Activated CD8-positive, alpha-beta T cell treated with anti-CD3 and anti-CD28 coated beads for 36 hours (primary cell): Measurements from ENCODE around the gene NELFCD. TPM values are rescaled to one million over a fixed set of nuclear protein-coding genes. Genes with fewer than 3 reads are reported as not detected.
A peak's percentile ranks its signal among the peaks of the same experiment; 100 is the strongest.

ENCODE experiments used
- ATAC-seq: fragments of 200-7000 bp; cut with Tn5 transposase; one replicate; pipeline ENCODE4 v1.10.0; 2021; ENCODE audit warnings: mild to moderate bottlenecking, moderate library complexity
- CTCF ChIA-PET: fragments of 350-600 bp; sonication (Branson Sonifier 250); formaldehyde crosslinking; loops from one replicate; lab custom pipeline; 2021; ENCODE audit warnings: antibody characterized with exemption; lab: Charles Lee
- POLR2A ChIA-PET: fragments of 350-600 bp; sonication (Branson Sonifier 250); formaldehyde crosslinking; loops from one replicate; lab custom pipeline; 2021; ENCODE audit warnings: antibody characterized with exemption; lab: Charles Lee
- DNase-seq: peaks from one replicate; pipeline ENCODE4 v3.0.0-alpha.2; 2020
- H3K27ac Mint-ChIP-seq: one replicate; pipeline ENCODE4 v1.8.0; 2021; ENCODE audit warnings: mild to moderate bottlenecking, mixed read lengths
- H3K27me3 Mint-ChIP-seq: one replicate; pipeline ENCODE4 v1.8.0; 2021; ENCODE audit warnings: mixed read lengths
- H3K36me3 Mint-ChIP-seq: one replicate; pipeline ENCODE4 v1.8.0; 2021; ENCODE audit warnings: low read depth, mixed read lengths
- H3K4me1 Mint-ChIP-seq: one replicate; pipeline ENCODE4 v1.8.0; 2021; ENCODE audit warnings: low read depth, mixed read lengths
- H3K4me3 Mint-ChIP-seq: one replicate; pipeline ENCODE4 v1.8.0; 2021; ENCODE audit warnings: mild to moderate bottlenecking, moderate library complexity, mixed read lengths
- H3K9me3 Mint-ChIP-seq: one replicate; pipeline ENCODE4 v1.8.0; 2021; ENCODE audit warnings: mixed read lengths
- intact Hi-C: fragments of 100-400 bp; cut with micrococcal nuclease; formaldehyde crosslinking; loops from one replicate; pipeline ENCODE4 v1.10.0; 2022
- total RNA-seq, 2 experiments: library from RNA; stranded (reverse); gene quantifications; one replicate each; pipeline ENCODE4 v1.2.3, GENCODE V29; 2021
- TF ChIP-seq, protein P1 (sequence below): fragments of 200-600 bp; IDR thresholded peaks from one replicate; pipeline ENCODE4 v1.8.0; 2022; ENCODE audit warnings: antibody characterized with exemption, mild to moderate bottlenecking

NELFCD gene
- total RNA-seq, 2 experiments from 2014 or later: 106 to 120 TPM

DNA sequence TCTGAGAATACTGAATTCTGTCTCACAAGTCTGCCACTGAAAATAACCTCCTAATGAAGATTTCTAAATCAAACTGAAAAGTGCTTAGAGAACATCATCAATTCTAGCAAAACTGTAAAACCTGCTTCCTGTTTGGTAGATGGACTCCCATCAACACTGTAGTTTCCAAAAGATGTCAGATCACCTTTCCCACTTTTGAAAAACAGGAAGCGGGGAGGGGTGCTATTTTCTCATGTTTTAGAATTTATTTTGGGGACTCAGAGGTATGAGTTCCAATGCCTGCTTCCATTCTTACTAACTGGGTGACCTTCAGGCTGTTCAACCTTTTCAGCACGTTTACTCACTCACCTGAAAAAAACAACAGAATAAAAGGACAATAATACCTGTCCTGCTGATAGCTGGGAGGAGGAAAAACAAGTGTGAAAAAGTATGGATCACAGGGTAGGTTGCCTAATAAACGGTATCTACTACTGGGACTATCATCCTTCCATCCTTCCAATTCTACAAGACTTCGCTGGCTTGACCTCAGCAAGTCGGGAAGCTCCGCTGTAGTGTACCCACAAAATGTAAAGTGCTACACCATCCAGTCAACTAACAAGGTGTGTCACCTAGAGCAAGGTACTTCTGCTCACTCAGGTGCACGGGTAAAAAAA is 50.0 kb downstream of the NELFCD start:
- peaks cover 74% of the 10 kb centered on the region for H3K4me1 Mint-ChIP-seq
- intact Hi-C loops: loop anchor here (5.0 kb wide), 1 partner anchor 139 kb away; no protein-coding TSS in a partner anchor
- peaks cover 69% of the 10 kb centered on the region for H3K36me3 Mint-ChIP-seq
- H3K9me3 Mint-ChIP-seq: no peaks in the 10 kb centered on the region
- peak overlapping the region; percentile 96 for H3K27ac Mint-ChIP-seq
- ATAC-seq (no peak), DNase-seq (no peak)
- H3K4me3 Mint-ChIP-seq: peak overlapping the region; percentile 78
- CTCF ChIA-PET: interaction anchor here (0.7 to 1.9 kb wide), 7 partner anchors 8 to 228 kb away, joined by 3 to 6 read pairs (median 4); partner anchors contain the start of gene NELFCD
- POLR2A ChIA-PET: interaction anchor here (0.6 to 4.2 kb wide), 15 partner anchors 9 to 142 kb away, joined by 3 to 40 read pairs (median 6); partner anchors contain the start of genes NELFCD, PRELID3B, TUBB1 and ZNF831
- TF ChIP-seq, protein P1, sequence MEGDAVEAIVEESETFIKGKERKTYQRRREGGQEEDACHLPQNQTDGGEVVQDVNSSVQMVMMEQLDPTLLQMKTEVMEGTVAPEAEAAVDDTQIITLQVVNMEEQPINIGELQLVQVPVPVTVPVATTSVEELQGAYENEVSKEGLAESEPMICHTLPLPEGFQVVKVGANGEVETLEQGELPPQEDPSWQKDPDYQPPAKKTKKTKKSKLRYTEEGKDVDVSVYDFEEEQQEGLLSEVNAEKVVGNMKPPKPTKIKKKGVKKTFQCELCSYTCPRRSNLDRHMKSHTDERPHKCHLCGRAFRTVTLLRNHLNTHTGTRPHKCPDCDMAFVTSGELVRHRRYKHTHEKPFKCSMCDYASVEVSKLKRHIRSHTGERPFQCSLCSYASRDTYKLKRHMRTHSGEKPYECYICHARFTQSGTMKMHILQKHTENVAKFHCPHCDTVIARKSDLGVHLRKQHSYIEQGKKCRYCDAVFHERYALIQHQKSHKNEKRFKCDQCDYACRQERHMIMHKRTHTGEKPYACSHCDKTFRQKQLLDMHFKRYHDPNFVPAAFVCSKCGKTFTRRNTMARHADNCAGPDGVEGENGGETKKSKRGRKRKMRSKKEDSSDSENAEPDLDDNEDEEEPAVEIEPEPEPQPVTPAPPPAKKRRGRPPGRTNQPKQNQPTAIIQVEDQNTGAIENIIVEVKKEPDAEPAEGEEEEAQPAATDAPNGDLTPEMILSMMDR: no peak
- H3K27me3 Mint-ChIP-seq: no peaks in the 10 kb centered on the region

DNA sequence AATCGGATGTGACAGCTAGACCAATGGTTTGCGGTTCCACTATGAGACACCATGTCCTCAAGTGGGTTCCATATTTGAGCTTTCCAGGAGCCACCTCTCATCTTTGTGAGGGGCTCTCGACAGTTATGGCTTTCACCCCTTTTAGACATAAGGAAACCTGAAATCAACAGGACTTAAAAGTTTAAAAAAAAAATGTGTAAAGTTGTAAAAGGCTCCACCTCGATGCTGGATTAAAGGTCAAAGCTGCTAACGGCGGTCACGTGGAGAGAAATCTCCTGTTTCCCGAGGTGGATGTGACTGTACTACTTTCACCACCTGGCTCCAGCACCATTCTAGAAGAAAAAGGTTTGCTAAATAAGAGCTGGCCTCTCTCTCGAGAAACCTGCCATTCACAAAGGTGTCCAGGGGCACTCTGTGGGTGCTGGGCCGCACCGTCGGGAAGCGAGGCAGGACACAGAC is 50.5 kb downstream of the NELFCD start:
- H3K9me3 Mint-ChIP-seq: no peaks in the 10 kb centered on the region
- ATAC-seq: no peak
- H3K4me3 Mint-ChIP-seq: peak overlapping the region; percentile 78
- no peaks in the 10 kb centered on the region for H3K27me3 Mint-ChIP-seq
- H3K4me1 Mint-ChIP-seq: peaks cover 72% of the 10 kb centered on the region
- ChIA-PET CTCF (interaction anchor here (1.1 to 2.6 kb wide), 9 partner anchors 9 to 464 kb away, joined by 3 to 13 read pairs (median 4); partner anchors contain the start of gene NELFCD), POLR2A (interaction anchor here (0.6 to 4.2 kb wide), 22 partner anchors 9 to 374 kb away, joined by 3 to 40 read pairs (median 4); partner anchors contain the start of genes NELFCD, PRELID3B, TUBB1 and ZNF831)
- H3K36me3 Mint-ChIP-seq: peaks cover 71% of the 10 kb centered on the region
- intact Hi-C loops: loop anchor here (5.0 kb wide), 1 partner anchor 139 kb away; no protein-coding TSS in a partner anchor
- H3K27ac Mint-ChIP-seq: peak overlapping the region; percentile 96
- TF ChIP-seq, protein P1: no peak
- DNase-seq: peak; percentile 45

DNA sequence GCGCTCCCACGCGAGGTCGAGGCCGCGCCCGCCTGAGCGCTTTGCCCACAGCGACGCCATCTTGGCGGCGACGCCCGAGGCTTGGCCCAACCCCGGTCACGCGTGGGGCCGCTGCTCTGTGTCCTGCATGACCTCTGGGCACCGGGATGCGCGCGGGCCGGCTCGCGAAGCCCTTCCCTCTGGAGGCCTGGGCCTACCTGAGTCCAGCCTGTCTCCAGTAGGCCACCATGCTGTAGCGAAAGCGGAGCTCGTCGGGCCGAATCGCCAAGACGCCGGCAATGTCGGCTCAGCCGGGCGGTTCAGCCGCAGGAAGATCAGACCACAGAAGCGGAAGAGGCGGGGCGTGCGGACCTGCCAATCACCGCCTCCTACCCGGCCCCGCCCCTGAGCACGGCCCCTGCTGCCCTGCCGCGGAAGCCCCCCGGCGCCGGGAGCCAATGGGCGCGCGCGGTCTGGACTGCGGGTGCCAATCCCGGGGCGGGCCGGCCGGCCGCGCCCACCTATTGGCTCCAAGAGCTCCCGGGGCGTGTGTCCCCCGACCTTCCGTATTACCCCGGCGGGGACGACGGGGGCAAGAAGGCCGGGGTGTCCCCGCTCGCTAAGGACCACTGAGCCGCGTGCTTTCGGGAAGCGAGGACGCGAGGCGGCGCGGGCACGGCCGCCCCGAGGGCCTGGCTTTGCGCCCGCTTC is 51.1 kb downstream of the NELFCD start, which contains the start of gene ATP5F1E:
Gene ATP5F1E, minus strand, starts transcription at position 313 of the 690 bp plus-strand sequence. Its CDS starts 84 bp downstream, at position 229.
- peak; percentile 99 for ATAC-seq
- ChIA-PET POLR2A (interaction anchor here (0.6 to 4.2 kb wide), 24 partner anchors 10 to 381 kb away, joined by 3 to 40 read pairs (median 4); partner anchors contain the start of genes NELFCD, PRELID3B, STX16 and TUBB1), CTCF (interaction anchor here (1.0 to 2.6 kb wide), 11 partner anchors 9 to 464 kb away, joined by 3 to 13 read pairs (median 3); partner anchors contain the start of genes NELFCD and PRELID3B)
- no peaks in the 10 kb centered on the region for H3K27me3 Mint-ChIP-seq
- peaks cover 72% of the 10 kb centered on the region for H3K4me1 Mint-ChIP-seq
- intact Hi-C loops: loop anchor here (5.0 kb wide), 1 partner anchor 140 kb away; no protein-coding TSS in a partner anchor
- peak within 1 kb of the TSS; percentile 78 for H3K4me3 Mint-ChIP-seq
- DNase-seq: peak; percentile 97
- peak within 1 kb of the TSS; percentile 96 for H3K27ac Mint-ChIP-seq
- H3K36me3 Mint-ChIP-seq: peaks cover 68% of the 10 kb centered on the region
- H3K9me3 Mint-ChIP-seq: no peaks in the 10 kb centered on the region
- TF ChIP-seq, protein P1: no peak

DNA sequence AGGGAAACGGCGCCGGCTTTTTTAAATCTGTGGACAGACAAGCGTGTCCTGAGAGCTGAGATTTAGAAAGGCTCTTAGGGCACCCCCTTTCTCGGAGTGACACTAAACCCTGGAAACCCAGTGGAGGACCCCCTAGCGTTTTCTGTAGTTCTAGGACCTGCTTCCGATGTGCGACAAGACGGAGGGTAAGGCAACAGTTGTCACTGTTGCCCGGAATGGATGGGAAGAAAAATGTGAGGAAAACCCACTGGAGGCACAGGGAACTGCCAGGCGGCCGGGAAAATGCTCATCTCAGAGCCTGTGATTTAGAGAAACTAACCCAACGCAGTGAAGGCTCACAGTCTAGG is 51.6 kb downstream of the NELFCD start:
- no peaks in the 10 kb centered on the region for H3K27me3 Mint-ChIP-seq
- H3K4me3 Mint-ChIP-seq: peak overlapping the region; percentile 78
- intact Hi-C loops: loop anchor here (5.0 kb wide), 1 partner anchor 140 kb away; no protein-coding TSS in a partner anchor
- TF ChIP-seq, protein P1: no peak
- no peak for DNase-seq
- ChIA-PET CTCF (interaction anchor here (1.0 to 2.6 kb wide), 8 partner anchors 8 to 463 kb away, joined by 3 to 13 read pairs (median 4); partner anchors contain the start of genes NELFCD and PRELID3B), POLR2A (interaction anchor here (0.9 to 4.2 kb wide), 16 partner anchors 10 to 381 kb away, joined by 3 to 40 read pairs (median 5); partner anchors contain the start of genes PRELID3B, STX16, TUBB1 and ZNF831)
- peaks cover 70% of the 10 kb centered on the region for H3K36me3 Mint-ChIP-seq
- peaks cover 69% of the 10 kb centered on the region for H3K4me1 Mint-ChIP-seq
- H3K27ac Mint-ChIP-seq: peak overlapping the region; percentile 89
- H3K9me3 Mint-ChIP-seq: no peaks in the 10 kb centered on the region
- peak; percentile 29 for ATAC-seq
